ENCODE measurements around the gene ACSF3.

DNA sequence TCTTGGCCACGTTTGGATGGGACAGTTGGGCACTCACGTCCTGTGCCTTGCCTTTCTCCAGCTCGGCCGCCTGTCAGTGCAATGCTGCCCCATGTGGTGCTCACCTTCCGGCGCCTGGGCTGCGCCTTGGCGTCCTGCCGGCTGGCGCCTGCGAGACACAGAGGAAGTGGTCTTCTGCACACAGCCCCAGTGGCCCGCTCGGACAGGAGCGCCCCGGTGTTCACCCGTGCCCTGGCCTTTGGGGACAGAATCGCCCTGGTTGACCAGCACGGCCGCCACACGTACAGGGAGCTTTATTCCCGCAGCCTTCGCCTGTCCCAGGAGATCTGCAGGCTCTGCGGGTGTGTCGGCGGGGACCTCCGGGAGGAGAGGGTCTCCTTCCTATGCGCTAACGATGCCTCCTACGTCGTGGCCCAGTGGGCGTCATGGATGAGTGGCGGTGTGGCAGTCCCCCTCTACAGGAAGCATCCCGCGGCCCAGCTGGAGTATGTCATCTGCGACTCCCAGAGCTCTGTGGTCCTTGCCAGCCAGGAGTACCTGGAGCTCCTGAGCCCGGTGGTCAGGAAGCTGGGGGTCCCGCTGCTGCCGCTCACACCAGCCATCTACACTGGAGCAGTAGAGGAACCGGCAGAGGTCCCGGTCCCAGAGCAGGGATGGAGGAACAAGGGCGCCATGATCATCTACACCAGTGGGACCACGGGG lies 7.1 kb downstream of the ACSF3 start:
- TF ChIP-seq, protein P1, sequence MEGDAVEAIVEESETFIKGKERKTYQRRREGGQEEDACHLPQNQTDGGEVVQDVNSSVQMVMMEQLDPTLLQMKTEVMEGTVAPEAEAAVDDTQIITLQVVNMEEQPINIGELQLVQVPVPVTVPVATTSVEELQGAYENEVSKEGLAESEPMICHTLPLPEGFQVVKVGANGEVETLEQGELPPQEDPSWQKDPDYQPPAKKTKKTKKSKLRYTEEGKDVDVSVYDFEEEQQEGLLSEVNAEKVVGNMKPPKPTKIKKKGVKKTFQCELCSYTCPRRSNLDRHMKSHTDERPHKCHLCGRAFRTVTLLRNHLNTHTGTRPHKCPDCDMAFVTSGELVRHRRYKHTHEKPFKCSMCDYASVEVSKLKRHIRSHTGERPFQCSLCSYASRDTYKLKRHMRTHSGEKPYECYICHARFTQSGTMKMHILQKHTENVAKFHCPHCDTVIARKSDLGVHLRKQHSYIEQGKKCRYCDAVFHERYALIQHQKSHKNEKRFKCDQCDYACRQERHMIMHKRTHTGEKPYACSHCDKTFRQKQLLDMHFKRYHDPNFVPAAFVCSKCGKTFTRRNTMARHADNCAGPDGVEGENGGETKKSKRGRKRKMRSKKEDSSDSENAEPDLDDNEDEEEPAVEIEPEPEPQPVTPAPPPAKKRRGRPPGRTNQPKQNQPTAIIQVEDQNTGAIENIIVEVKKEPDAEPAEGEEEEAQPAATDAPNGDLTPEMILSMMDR (IDR thresholded peaks at IDR 0.05), result no peak
- no peak for TF ChIP-seq POLR2A (IDR thresholded peaks at IDR 0.05)
- no peak for TF ChIP-seq EP300 (IDR thresholded peaks at IDR 0.05)
- no peak for TF ChIP-seq POLR2AphosphoS5 (IDR thresholded peaks at IDR 0.05)
